HepG2 (cell line): ENCODE results near the gene CFAP43.

ENCODE experiments used
- HOXD1 ChIP-seq: sonication (generic); formaldehyde crosslinking; IDR thresholded peaks from 2 replicates; pipeline ENCODE4 v1.5.0; 2020; ENCODE audit warnings: missing genetic modification reagents
- JUNB ChIP-seq: sonication (generic); formaldehyde crosslinking; IDR thresholded peaks from 2 replicates; pipeline ENCODE4 v1.8.0; 2022; ENCODE audit warnings: missing genetic modification reagents, mild to moderate bottlenecking, borderline replicate concordance
- JUND ChIP-seq: sonication (generic); formaldehyde crosslinking; IDR thresholded peaks from 2 replicates; pipeline ENCODE4 v1.8.0; 2022; ENCODE audit warnings: mild to moderate bottlenecking, missing genetic modification reagents
- KAT7 ChIP-seq: IDR thresholded peaks from 2 replicates; pipeline ENCODE4 v1.6.1; 2018; ENCODE audit warnings: borderline replicate concordance, missing compliant biosample characterization
- NCOA2 ChIP-seq: sonication (generic); formaldehyde crosslinking; IDR thresholded peaks from 2 replicates; pipeline ENCODE4 v1.8.0; 2022; ENCODE audit warnings: inconsistent platforms
- NR3C1 ChIP-seq: sonication (generic); formaldehyde crosslinking; IDR thresholded peaks from 2 replicates; pipeline ENCODE4 v1.4.0; 2020; ENCODE audit warnings: missing genetic modification reagents
- RBFOX2 ChIP-seq: fragments of 200-400 bp; formaldehyde crosslinking; IDR thresholded peaks from 2 replicates; pipeline ENCODE4 v1.6.1; 2017; ENCODE audit warnings: low read depth, mild to moderate bottlenecking, low read length
- SATB2 ChIP-seq: sonication (generic); formaldehyde crosslinking; IDR thresholded peaks from 2 replicates; pipeline ENCODE4 v1.5.0; 2020; ENCODE audit warnings: missing genetic modification reagents
- SP1 ChIP-seq, 2 experiments: fragments of 450-650 bp in 1 of 2; sonication (generic) in 1 of 2; formaldehyde crosslinking in 1 of 2; IDR thresholded peaks; 2 replicates each; pipeline versions ENCODE4 v1.4.0 to v1.6.1; 2016 to 2020; ENCODE audit warnings: missing genetic modification reagents in 1 of 2
- U2AF1 ChIP-seq: fragments of 200-400 bp; formaldehyde crosslinking; optimal IDR thresholded peaks from 2 replicates; pipeline ENCODE3; 2017; ENCODE audit warnings: mild to moderate bottlenecking, low read depth, low read length
- ZBTB1 ChIP-seq: sonication (generic); formaldehyde crosslinking; IDR thresholded peaks from 2 replicates; pipeline ENCODE4 v1.4.0; 2020; ENCODE audit warnings: missing genetic modification reagents, borderline replicate concordance
- ZFP36L1 ChIP-seq: sonication (generic); formaldehyde crosslinking; IDR thresholded peaks from 2 replicates; pipeline ENCODE4 v1.8.0; 2022; ENCODE audit warnings: mild to moderate bottlenecking, missing genetic modification reagents, moderate library complexity
- TF ChIP-seq, protein P1 (sequence below): sonication (generic); formaldehyde crosslinking; IDR thresholded peaks from 2 replicates; pipeline ENCODE4 v1.5.0; 2020; ENCODE audit warnings: mild to moderate bottlenecking, missing genetic modification reagents, moderate library complexity
- TF ChIP-seq, protein P2 (sequence below): sonication (generic); formaldehyde crosslinking; IDR thresholded peaks from 2 replicates; pipeline ENCODE4 v1.5.0; 2020; ENCODE audit warnings: missing genetic modification reagents

DNA sequence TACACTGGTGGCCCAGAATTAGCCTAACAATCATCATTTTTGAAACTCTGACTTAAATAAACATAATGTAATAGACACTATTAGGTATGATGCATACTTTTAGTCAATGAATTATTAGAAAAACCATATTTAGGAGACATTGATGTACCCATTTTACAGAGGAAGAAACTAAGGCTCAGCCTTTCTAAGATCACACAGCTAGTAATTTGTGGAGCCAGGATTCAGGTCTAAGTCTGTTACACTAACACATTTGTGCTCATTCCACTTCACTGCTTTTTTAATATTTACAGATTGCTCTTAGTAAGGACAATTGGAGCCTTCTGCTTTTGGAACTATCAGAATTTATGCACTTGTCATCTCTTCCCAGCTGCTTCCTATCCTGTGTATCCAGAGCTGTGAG is 8.9 kb downstream of the CFAP43 start:
- TF ChIP-seq U2AF1 (no peak), RBFOX2 (no peak), ZFP36L1 (no peak), KAT7 (no peak), ZBTB1 (CRISPR knock-in tag) (no peak), NR3C1 (CRISPR knock-in tag) (no peak), JUND (CRISPR knock-in tag) (no peak), SP1 (IDR thresholded peaks at IDR 0.05) (no peak), SP1 (CRISPR knock-in tag; IDR thresholded peaks at IDR 0.05) (no peak), SATB2 (CRISPR knock-in tag) (no peak), JUNB (CRISPR knock-in tag) (no peak), NCOA2 (CRISPR knock-in tag) (no peak), HOXD1 (CRISPR knock-in tag) (no peak)
- TF ChIP-seq, protein P1, sequence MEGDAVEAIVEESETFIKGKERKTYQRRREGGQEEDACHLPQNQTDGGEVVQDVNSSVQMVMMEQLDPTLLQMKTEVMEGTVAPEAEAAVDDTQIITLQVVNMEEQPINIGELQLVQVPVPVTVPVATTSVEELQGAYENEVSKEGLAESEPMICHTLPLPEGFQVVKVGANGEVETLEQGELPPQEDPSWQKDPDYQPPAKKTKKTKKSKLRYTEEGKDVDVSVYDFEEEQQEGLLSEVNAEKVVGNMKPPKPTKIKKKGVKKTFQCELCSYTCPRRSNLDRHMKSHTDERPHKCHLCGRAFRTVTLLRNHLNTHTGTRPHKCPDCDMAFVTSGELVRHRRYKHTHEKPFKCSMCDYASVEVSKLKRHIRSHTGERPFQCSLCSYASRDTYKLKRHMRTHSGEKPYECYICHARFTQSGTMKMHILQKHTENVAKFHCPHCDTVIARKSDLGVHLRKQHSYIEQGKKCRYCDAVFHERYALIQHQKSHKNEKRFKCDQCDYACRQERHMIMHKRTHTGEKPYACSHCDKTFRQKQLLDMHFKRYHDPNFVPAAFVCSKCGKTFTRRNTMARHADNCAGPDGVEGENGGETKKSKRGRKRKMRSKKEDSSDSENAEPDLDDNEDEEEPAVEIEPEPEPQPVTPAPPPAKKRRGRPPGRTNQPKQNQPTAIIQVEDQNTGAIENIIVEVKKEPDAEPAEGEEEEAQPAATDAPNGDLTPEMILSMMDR (CRISPR knock-in tag), result no peak
- TF ChIP-seq, protein P2, sequence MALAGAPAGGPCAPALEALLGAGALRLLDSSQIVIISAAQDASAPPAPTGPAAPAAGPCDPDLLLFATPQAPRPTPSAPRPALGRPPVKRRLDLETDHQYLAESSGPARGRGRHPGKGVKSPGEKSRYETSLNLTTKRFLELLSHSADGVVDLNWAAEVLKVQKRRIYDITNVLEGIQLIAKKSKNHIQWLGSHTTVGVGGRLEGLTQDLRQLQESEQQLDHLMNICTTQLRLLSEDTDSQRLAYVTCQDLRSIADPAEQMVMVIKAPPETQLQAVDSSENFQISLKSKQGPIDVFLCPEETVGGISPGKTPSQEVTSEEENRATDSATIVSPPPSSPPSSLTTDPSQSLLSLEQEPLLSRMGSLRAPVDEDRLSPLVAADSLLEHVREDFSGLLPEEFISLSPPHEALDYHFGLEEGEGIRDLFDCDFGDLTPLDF (CRISPR knock-in tag), result no peak
